Heart left ventricle (tissue), 13 donors: ENCODE data around the gene HTR7.

Experiments
- CTCF ChIP-seq, 12 donors: fragments of 200-600 bp; sonication (generic) in 4 of 12; IDR thresholded peaks; one replicate each; pipeline versions ENCODE4 v1.5.0 to v1.8.0; 2018 to 2022; ENCODE audit warnings: antibody characterized with exemption in 12 of 12, mild to moderate bottlenecking in 5 of 12
- POLR2A ChIP-seq, 2 donors: fragments of 450-650 bp; IDR thresholded peaks; one replicate each; pipeline ENCODE4 v1.6.1; 2017; ENCODE audit warnings: antibody characterized with exemption in 2 of 2, mild to moderate bottlenecking in 2 of 2, moderate library complexity in 2 of 2
- donor health status: ischemic (EF 13 %, LVEDD 7.1; RV severe dilation, severe dysfunction).
- donor health status: DM: no; HTN: yes; CAD: no.
- donor health status: DM: no; HTN: no; CAD: no.
- donor health status: ischemic (EF 25% LVEDD 6.9; RV normal size, moderate dysfunction).
- donor health status: ischemic (EF 25% LVEDD 5.7; RV mildly dilated, moderate dysfunction).
- donor health status: ischemic (EF 35%, LVEDD 5.7; RV mildly dilated, moderate dysfunction).
- donor health status: nonischemic (EF 11% LVEDD 7.7; RV severe dilation, severe dysfunction).
- donor health status: DM: yes; HTN: yes; CAD: no.
- donor health status: PGD.
- donor health status: ischemic (EF 29% LVEDD 5.4; RV normal size, mild dysfunction).
- donor health status: nonischemic (EF 23%, LVEDD 6.1; RV moderate dilation, normal function).

DNA sequence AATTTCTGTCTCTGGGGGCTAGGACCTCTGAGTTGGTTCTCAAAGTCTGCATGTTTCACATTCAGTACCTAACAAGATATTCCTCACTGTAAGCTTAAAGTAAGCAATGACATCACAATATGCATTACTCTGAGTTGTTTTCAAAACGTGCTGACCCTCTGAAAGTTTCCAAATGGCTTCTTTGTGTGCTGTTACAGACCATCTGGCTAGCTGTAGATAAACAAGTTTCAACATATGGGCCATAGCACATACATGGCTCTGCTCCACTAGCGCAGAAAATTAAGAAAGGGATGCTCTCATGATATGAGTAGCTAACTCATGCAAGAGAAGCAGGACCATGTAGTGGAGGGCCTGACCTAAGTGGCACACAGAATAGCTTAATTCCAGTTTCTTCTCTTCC lies 119.0 kb downstream of the HTR7 start:
- TF ChIP-seq CTCF (IDR thresholded peaks at IDR 0.05) (no peak), POLR2A (IDR thresholded peaks at IDR 0.05) (no peak)
